Vagina (tissue), 2 donors: ENCODE measurements around the gene MTA3. TPM values are rescaled to one million over a fixed set of nuclear protein-coding genes. Genes with fewer than 3 reads are reported as not detected.
A peak's percentile ranks its signal among the peaks of the same experiment; 100 is the strongest.

Experiments
- DNase-seq, 2 donors: peaks; one replicate each; pipeline ENCODE4 v3.0.0-alpha.2; 2017; ENCODE audit errors: extremely low spot score in 2 of 2
- H3K27ac ChIP-seq: fragments of 200-600 bp; sonication (generic); one replicate; pipeline ENCODE4 v1.5.1; 2019
- H3K27me3 ChIP-seq: fragments of 200-600 bp; sonication (generic); one replicate; pipeline ENCODE4 v1.5.1; 2019
- H3K36me3 ChIP-seq, 2 donors: fragments of 200-600 bp; sonication (generic); one replicate each; pipeline ENCODE4 v1.5.1; 2017 to 2019
- H3K4me1 ChIP-seq: fragments of 200-600 bp; sonication (generic); one replicate; pipeline ENCODE4 v1.5.1; 2019
- H3K4me3 ChIP-seq, 2 donors: fragments of 200-600 bp; sonication (generic); 1 replicate in 1 of 2; 2 replicates in 1 of 2; pipeline ENCODE4 v1.5.1; 2016 to 2019
- H3K9me3 ChIP-seq: fragments of 200-600 bp; sonication (generic); one replicate; pipeline ENCODE4 v1.5.1; 2019
- POLR2A ChIP-seq, 2 donors: fragments of 450-650 bp; IDR thresholded peaks; one replicate each; pipeline ENCODE4 v1.6.1; 2017; ENCODE audit warnings: antibody characterized with exemption in 2 of 2, mild to moderate bottlenecking in 2 of 2, moderate library complexity in 2 of 2
- POLR2AphosphoS5 ChIP-seq, 2 donors: sonication (generic); formaldehyde crosslinking; IDR thresholded peaks; one replicate each; pipeline ENCODE4 v1.9.0; 2017; ENCODE audit warnings: antibody characterized with exemption in 2 of 2, mild to moderate bottlenecking in 2 of 2, low read depth in 1 of 2; ENCODE audit not compliant: insufficient read depth in 1 of 2
- intact Hi-C: fragments of 100-400 bp; cut with DNase I; formaldehyde crosslinking; loops from one replicate; pipeline ENCODE4 v1.15.1; 2023
- total RNA-seq: library from RNA; depleted of rRNA; stranded (reverse); fragments of >200 nt; gene quantifications from one replicate; pipeline ENCODE4 v1.2.3, GENCODE V29; 2016
- TF ChIP-seq, protein P1 (sequence below), 3 experiments: fragments of 450-650 bp in 2 of 3; fragments of 200-600 bp in 1 of 3; sonication (generic) in 1 of 3; IDR thresholded peaks; one replicate each; pipeline ENCODE4 v1.5.1; 2017 to 2019; ENCODE audit warnings: antibody characterized with exemption in 3 of 3, mild to moderate bottlenecking in 2 of 3, moderate library complexity in 2 of 3

The MTA3 gene
- total RNA-seq, 1 donor from 2014 or later: 46.7 TPM

DNA sequence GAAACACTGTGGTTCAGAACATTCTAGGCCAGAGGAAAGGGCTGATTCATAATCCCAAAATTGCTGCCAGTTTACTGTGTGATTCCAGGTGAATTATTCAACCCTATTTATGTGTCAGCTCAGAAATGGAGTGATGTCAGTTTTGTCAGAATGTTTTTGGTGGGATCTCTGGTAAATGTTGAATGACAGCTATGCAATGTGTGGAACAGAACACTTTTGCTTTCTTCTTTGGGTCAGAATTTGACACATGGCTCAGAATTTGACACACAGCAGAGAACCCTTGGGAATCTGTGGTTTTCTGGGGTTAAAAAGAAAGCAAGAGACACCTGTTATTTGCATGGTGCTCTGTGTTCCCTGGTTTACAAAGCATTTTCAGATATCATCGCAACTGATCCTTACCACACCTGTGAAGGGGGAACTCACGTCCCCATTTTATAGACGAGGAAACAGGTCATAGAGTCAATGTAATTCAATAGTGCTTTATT, 1.6 kb upstream of the MTA3 start:
- DNase-seq: no peak
- peak overlapping the region; percentile 94 for H3K27ac ChIP-seq
- no peak overlapping the region for H3K4me3 ChIP-seq
- no peaks in the 10 kb centered on the region for H3K9me3 ChIP-seq
- H3K27me3 ChIP-seq: no peaks in the 10 kb centered on the region
- TF ChIP-seq, protein P1, sequence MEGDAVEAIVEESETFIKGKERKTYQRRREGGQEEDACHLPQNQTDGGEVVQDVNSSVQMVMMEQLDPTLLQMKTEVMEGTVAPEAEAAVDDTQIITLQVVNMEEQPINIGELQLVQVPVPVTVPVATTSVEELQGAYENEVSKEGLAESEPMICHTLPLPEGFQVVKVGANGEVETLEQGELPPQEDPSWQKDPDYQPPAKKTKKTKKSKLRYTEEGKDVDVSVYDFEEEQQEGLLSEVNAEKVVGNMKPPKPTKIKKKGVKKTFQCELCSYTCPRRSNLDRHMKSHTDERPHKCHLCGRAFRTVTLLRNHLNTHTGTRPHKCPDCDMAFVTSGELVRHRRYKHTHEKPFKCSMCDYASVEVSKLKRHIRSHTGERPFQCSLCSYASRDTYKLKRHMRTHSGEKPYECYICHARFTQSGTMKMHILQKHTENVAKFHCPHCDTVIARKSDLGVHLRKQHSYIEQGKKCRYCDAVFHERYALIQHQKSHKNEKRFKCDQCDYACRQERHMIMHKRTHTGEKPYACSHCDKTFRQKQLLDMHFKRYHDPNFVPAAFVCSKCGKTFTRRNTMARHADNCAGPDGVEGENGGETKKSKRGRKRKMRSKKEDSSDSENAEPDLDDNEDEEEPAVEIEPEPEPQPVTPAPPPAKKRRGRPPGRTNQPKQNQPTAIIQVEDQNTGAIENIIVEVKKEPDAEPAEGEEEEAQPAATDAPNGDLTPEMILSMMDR (IDR thresholded peaks at IDR 0.05): no peak
- TF ChIP-seq POLR2AphosphoS5 (IDR thresholded peaks at IDR 0.05; ENCODE audit: insufficient read depth in 1 of 2, low read depth in 1 of 2): no peak
- no peak for TF ChIP-seq POLR2A (IDR thresholded peaks at IDR 0.05)
- no peaks in the 10 kb centered on the region for H3K36me3 ChIP-seq
- intact Hi-C loops: no loop called here
- peaks cover 27% of the 10 kb centered on the region for H3K4me1 ChIP-seq

DNA sequence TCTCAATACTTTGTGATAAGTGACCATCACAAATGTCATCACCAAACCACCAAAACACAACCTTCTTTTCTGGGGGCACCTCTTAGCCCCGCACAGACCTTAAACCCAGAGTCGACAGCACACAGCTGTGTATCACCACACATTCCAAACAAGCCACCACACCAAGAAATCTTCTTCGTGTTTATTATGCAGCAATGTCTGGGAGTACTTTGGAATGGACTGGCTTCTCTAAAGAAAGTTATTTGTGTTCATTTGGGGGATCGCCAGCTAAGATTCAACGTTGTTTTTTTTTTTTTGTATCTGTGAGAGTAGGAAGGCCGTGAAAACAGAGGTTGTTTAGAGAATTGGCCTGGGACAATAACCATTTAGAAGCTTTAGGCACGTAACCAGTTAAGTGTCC, 1.1 kb upstream of the MTA3 start:
- no peaks in the 10 kb centered on the region for H3K27me3 ChIP-seq
- no peaks in the 10 kb centered on the region for H3K9me3 ChIP-seq
- intact Hi-C loops: no loop called here
- peaks cover 0 to under 1% of the 10 kb centered on the region in 2 donors for H3K36me3 ChIP-seq
- DNase-seq: no peak
- peak overlapping the region; percentile 94 for H3K27ac ChIP-seq
- H3K4me3 ChIP-seq: no peak overlapping the region
- peaks cover 27% of the 10 kb centered on the region for H3K4me1 ChIP-seq
- no peak for TF ChIP-seq POLR2AphosphoS5 (IDR thresholded peaks at IDR 0.05; ENCODE audit: insufficient read depth in 1 of 2, low read depth in 1 of 2)
- no peak for TF ChIP-seq POLR2A (IDR thresholded peaks at IDR 0.05)
- TF ChIP-seq, protein P1 (IDR thresholded peaks at IDR 0.05): no peak

DNA sequence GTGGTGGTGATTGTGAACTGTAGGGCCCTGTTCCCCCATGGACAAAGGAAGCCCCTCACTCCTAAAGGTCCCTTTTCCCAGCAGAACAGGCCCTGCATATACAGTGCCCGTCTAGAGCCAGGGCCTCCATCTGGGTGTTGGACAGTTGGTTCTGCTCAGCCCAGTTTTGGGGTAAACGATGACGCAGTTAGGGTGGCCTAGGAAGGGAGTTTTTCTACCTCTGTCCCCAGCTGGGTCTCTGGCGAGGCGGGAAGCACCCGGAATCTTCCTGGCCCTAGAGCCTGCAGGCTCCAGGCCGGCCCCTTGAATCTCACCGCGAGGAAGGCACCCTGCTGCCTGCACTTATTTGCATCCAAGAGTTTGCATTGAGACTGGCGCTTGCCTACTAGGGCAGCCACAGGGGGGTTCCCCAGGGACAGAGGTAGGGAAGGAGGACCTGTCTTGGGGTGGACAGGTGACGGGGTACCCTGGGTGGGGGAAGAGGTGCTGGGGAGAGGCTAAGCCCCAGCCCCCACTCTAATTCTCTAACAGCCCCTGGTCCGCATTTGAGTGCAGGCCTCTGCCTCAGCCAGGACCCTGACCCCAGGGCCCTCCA, 529 bp upstream of the MTA3 start:
- Histone ChIP-seq H3K27me3 (no peaks in the 10 kb centered on the region), H3K9me3 (no peaks in the 10 kb centered on the region), H3K27ac (peak overlapping the region; percentile 94), H3K4me3 (peak overlapping the region; percentile 70 to 92), H3K36me3 (peaks cover 0 to 6% of the 10 kb centered on the region in 2 donors), H3K4me1 (peaks cover 33% of the 10 kb centered on the region)
- intact Hi-C loops: no loop called here
- no peak for DNase-seq
- TF ChIP-seq POLR2AphosphoS5 (IDR thresholded peaks at IDR 0.05; ENCODE audit: insufficient read depth in 1 of 2, low read depth in 1 of 2): no peak

DNA sequence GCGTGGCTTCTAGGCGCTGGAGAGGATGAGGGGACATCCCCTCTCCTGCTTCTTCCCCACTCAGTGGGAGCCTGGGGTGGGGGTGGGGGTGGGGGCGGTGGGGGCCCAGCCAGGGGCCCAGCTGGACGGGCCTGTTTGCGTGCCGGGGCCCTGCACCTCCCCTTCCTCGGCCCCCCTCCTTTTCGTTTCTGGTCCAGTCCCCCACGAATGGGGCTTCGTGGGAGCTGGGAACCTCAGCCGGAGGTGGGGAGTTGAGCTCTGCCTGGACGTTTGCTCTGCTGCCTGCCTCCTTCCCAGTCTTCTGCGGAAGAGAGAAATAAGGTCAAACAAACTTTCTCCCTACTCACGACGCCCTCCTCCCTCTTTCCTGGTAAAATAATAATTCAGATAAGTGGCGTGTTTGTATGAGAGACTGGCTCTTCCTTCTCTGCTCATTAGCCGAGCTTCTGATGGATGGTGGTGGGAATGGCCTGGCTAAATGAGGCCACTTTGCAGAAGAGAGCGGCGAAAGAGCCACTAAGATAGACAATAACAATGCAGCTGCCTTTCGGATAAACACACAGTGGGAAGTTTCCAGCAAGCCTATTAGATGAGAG, 782 bp downstream of the MTA3 start:
- H3K36me3 ChIP-seq: peaks cover 0 to 18% of the 10 kb centered on the region in 2 donors
- peak overlapping the region; percentile 94 for H3K27ac ChIP-seq
- H3K4me1 ChIP-seq: peaks cover 39% of the 10 kb centered on the region
- TF ChIP-seq POLR2AphosphoS5 (IDR thresholded peaks at IDR 0.05; ENCODE audit: insufficient read depth in 1 of 2, low read depth in 1 of 2) (peak in 1 of 2 donors; percentile 14), POLR2A (IDR thresholded peaks at IDR 0.05) (no peak)
- TF ChIP-seq, protein P1 (IDR thresholded peaks at IDR 0.05): no peak
- no peak for DNase-seq
- H3K9me3 ChIP-seq: no peaks in the 10 kb centered on the region
- intact Hi-C loops: no loop called here
- peak overlapping the region; percentile 70 to 92 for H3K4me3 ChIP-seq
- no peaks in the 10 kb centered on the region for H3K27me3 ChIP-seq

DNA sequence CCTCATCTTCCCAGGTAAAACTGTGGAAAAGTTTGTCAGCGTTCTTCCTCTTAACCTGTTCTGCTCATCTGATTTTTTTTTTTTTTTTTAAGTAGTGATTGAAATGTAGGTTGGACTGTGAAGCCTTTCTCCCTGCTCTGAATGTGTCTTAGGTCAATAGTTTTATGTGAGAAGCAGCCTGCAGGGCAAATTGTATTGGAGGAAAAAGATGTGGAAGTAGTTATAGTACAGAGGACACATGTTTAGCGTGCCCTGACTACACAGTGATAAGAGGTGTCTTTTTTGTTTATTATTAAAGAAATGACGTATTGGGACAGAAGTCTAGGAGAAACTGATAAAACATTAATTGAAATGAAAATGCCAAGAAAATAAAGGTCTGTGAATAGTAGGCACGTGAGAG, 1.5 kb downstream of the MTA3 start:
- TF ChIP-seq POLR2AphosphoS5 (IDR thresholded peaks at IDR 0.05; ENCODE audit: insufficient read depth in 1 of 2, low read depth in 1 of 2) (no peak), POLR2A (IDR thresholded peaks at IDR 0.05) (no peak)
- TF ChIP-seq, protein P1 (IDR thresholded peaks at IDR 0.05): no peak
- peaks cover 0 to 23% of the 10 kb centered on the region in 2 donors for H3K36me3 ChIP-seq
- H3K27ac ChIP-seq: peak overlapping the region; percentile 94
- H3K27me3 ChIP-seq: no peaks in the 10 kb centered on the region
- peak overlapping the region in 1 of 2 donors; percentile 70 for H3K4me3 ChIP-seq
- DNase-seq: no peak
- H3K4me1 ChIP-seq: peaks cover 44% of the 10 kb centered on the region
- no peaks in the 10 kb centered on the region for H3K9me3 ChIP-seq
- intact Hi-C loops: no loop called here
